ENCODE results near the gene TNS4. TPM values are rescaled to one million over a fixed set of nuclear protein-coding genes. Genes with fewer than 3 reads are reported as not detected.

The TNS4 gene
- total RNA-seq, 1 donor from 2014 or later = not detected

- no peak for DNase-seq
- Histone ChIP-seq H3K27me3 (ENCODE audit: low read depth) (peaks cover 12% of the 10 kb centered on the region), H3K36me3 (no peaks in the 10 kb centered on the region), H3K27ac (replicated peaks) (no peak overlapping the region), H3K9me3 (replicated peaks) (no peaks in the 10 kb centered on the region), H3K4me3 (no peak overlapping the region), H3K4me1 (peaks cover 11% of the 10 kb centered on the region)
- intact Hi-C loops (cut with micrococcal nuclease) = no loop called here
- TF ChIP-seq, protein P1, sequence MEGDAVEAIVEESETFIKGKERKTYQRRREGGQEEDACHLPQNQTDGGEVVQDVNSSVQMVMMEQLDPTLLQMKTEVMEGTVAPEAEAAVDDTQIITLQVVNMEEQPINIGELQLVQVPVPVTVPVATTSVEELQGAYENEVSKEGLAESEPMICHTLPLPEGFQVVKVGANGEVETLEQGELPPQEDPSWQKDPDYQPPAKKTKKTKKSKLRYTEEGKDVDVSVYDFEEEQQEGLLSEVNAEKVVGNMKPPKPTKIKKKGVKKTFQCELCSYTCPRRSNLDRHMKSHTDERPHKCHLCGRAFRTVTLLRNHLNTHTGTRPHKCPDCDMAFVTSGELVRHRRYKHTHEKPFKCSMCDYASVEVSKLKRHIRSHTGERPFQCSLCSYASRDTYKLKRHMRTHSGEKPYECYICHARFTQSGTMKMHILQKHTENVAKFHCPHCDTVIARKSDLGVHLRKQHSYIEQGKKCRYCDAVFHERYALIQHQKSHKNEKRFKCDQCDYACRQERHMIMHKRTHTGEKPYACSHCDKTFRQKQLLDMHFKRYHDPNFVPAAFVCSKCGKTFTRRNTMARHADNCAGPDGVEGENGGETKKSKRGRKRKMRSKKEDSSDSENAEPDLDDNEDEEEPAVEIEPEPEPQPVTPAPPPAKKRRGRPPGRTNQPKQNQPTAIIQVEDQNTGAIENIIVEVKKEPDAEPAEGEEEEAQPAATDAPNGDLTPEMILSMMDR (IDR thresholded peaks at IDR 0.05; ENCODE audit: borderline replicate concordance) = no peak
Measured at GRCh38 chr17:40518401-40519088, 17.1 kb upstream of the TNS4 start.

DNA sequence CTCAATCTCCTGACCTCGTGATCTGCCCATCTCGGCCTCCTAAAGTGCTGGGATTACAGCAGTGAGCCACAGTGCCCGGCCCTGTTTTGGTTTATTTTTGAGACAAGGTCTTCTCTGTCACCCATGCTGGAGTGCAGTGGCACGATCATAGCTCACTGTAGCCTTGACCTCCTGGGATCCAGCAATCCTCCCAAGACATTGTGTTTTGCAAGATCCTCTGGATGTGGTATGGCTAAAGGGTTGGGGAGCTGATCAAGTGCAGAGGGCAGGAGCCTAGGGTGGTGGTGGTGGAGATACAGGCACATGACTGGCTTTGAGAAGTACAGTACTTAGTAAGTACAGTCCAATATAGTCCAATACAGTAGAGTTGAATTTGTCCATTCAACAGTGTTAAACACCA is 16.6 kb upstream of the TNS4 start:
- no peak for DNase-seq
- Histone ChIP-seq H3K36me3 (no peaks in the 10 kb centered on the region), H3K27me3 (ENCODE audit: low read depth) (peaks cover 12% of the 10 kb centered on the region), H3K27ac (replicated peaks) (no peak overlapping the region), H3K9me3 (replicated peaks) (no peaks in the 10 kb centered on the region), H3K4me1 (peaks cover 11% of the 10 kb centered on the region), H3K4me3 (no peak overlapping the region)
- intact Hi-C loops (cut with micrococcal nuclease) = no loop called here
- TF ChIP-seq, protein P1 (IDR thresholded peaks at IDR 0.05; ENCODE audit: borderline replicate concordance) = no peak

GRCh38 chr17:40517286-40517662 is 15.9 kb upstream of the TNS4 start:
- Histone ChIP-seq H3K27me3 (ENCODE audit: low read depth) (peaks cover 8% of the 10 kb centered on the region), H3K4me1 (peaks cover 11% of the 10 kb centered on the region), H3K36me3 (no peaks in the 10 kb centered on the region), H3K27ac (replicated peaks) (no peak overlapping the region), H3K9me3 (replicated peaks) (no peaks in the 10 kb centered on the region), H3K4me3 (no peak overlapping the region)
- intact Hi-C loops (cut with micrococcal nuclease) = no loop called here
- DNase-seq = no peak
- TF ChIP-seq, protein P1 (IDR thresholded peaks at IDR 0.05; ENCODE audit: borderline replicate concordance) = no peak

- TF ChIP-seq, protein P1 (IDR thresholded peaks at IDR 0.05; ENCODE audit: borderline replicate concordance) = no peak
- DNase-seq = no peak
- no peak overlapping the region for H3K4me3 ChIP-seq
- H3K9me3 ChIP-seq (replicated peaks) = no peaks in the 10 kb centered on the region
- peaks cover 11% of the 10 kb centered on the region for H3K4me1 ChIP-seq
- intact Hi-C loops (cut with micrococcal nuclease) = no loop called here
- no peaks in the 10 kb centered on the region for H3K36me3 ChIP-seq
- peak overlapping the region; percentile 19 for H3K27ac ChIP-seq (replicated peaks)
- peaks cover 8% of the 10 kb centered on the region for H3K27me3 ChIP-seq (ENCODE audit: low read depth)
Measured at GRCh38 chr17:40516581-40517285, 15.3 kb upstream of the TNS4 start.

GRCh38 chr17:40515491-40516041 is 14.1 kb upstream of the TNS4 start:
- TF ChIP-seq, protein P1 (IDR thresholded peaks at IDR 0.05; ENCODE audit: borderline replicate concordance) = no peak
- Histone ChIP-seq H3K36me3 (no peaks in the 10 kb centered on the region), H3K4me3 (no peak overlapping the region), H3K27me3 (ENCODE audit: low read depth) (no peaks in the 10 kb centered on the region), H3K27ac (replicated peaks) (no peak overlapping the region), H3K4me1 (peaks cover 11% of the 10 kb centered on the region), H3K9me3 (replicated peaks) (no peaks in the 10 kb centered on the region)
- intact Hi-C loops (cut with micrococcal nuclease) = no loop called here
- no peak for DNase-seq

All from left ventricle myocardium inferior (tissue), 1 donor.